Measurements from ENCODE around the gene MPC1. TPM values are rescaled to one million over a fixed set of nuclear protein-coding genes. Genes with fewer than 3 reads are reported as not detected.

MPC1 gene
- 28.7 and 37.0 TPM in 2 replicates for total RNA-seq (2014; rRNA removed; shearing (Covaris generic))

DNA sequence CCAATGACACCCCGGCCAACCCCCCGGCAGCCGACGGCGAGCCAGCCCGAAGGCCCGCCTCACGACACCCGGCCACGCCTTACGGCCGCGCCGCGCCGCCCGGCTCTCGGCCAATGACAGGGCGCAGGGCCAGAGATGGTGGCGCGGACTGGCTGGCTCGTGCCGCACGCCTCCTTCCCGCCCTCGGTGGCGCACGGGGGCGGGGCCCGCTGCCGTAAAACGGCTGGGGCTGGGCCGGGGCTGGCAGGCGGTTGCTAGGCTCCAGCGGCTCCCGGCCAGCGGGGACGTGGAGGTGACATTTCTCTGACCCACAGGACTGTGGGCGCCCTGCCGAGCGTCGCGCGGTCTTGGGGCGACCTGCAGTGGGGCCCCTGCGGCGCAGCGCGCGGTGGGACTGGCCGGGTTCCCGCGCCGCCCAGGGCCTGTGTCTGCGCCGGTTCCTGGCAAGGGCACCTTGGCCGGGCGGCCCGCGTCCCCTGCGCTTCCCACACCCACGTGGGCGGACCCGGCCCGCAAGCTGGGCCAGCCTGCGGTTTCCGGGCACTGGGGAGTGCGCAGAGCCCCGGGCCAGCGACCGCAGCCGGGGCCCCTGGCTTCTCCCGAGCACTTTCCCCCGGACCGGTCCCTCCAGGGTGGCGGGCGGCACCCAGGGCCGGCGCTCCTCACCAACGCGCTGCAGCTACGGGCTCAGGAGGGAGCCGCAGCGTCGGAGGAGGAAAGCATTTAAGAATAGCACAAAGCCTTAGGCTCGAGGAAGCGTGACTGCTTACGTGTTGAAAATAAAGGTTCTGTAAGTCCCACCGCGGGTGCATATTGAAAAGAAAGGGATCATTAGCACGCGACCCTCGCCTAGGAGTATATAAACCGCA lies at the start of gene MPC1:
Gene MPC1, minus strand, starts transcription at position 8 of the 869 bp plus-strand sequence. CDS start 64 bp downstream, outside the sequence.
- DNase-seq (ENCODE audit: low spot score): peak; percentile 94
- in situ Hi-C loops (cut with HindIII; ENCODE audit: low sequenced_read_pairs): no loop called here

DNA sequence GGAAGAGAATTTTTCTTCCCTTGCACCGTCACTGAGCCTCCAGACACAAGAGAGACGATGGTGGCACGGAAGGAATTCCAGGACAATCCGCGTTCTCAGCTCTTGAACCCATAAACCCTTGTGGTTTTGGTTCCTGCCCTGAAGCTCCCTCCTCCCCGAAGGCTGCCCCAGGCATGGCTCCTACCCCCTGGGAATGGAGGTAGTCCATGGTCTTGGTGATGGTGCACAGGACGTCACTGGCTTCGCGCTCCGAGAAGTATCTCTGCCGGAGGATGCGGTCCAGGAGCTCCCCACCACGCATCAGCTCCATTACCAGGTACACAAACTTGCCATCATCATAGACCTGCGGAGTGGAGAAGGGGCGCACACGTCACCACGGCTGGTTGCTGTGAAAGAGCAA lies 47.5 kb upstream of the MPC1 start:
- in situ Hi-C loops (cut with HindIII; ENCODE audit: low sequenced_read_pairs): no loop called here
- DNase-seq (ENCODE audit: low spot score): no peak

DNA sequence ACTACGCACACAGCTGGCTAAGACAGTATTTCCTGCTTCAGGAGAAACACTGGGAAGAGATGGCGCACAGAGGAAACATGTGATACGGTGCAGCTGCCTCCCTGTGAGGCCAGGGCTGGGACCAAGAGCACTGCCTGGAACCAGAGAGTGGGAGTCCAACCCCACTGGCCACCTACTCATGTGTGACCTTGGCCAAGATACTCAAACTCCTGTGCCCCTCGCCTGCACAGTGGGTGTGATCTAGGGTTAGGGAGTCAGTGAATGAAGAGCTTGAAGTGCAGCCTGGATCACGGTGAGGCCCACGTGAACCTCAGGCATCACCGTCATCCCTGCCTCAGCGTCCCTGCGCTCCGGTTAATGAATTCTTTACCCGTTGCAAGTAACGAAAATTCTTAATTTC lies 41.7 kb upstream of the MPC1 start:
- in situ Hi-C loops (cut with HindIII; ENCODE audit: low sequenced_read_pairs): no loop called here
- no peak for DNase-seq (ENCODE audit: low spot score)

DNA sequence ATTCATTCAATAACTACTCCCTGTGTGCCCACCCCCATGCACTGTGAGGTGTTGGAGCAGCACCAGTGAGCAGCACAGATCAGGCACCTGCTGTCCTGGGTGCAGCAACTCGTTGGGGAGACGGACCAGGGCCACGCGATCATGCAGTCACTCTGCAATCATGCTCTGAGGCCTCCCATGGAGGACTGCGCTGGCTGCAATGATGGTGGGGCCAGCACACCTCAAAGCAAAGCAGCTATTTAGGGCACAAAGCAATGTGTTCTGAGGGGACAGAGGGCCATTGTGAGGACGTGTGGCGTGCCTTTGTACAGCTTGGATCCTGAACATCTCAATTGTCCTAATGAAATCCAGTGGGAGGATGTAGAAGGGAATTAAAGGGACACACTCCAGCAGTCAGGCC lies 41.0 kb upstream of the MPC1 start:
- DNase-seq (ENCODE audit: low spot score): no peak
- in situ Hi-C loops (cut with HindIII; ENCODE audit: low sequenced_read_pairs): no loop called here

DNA sequence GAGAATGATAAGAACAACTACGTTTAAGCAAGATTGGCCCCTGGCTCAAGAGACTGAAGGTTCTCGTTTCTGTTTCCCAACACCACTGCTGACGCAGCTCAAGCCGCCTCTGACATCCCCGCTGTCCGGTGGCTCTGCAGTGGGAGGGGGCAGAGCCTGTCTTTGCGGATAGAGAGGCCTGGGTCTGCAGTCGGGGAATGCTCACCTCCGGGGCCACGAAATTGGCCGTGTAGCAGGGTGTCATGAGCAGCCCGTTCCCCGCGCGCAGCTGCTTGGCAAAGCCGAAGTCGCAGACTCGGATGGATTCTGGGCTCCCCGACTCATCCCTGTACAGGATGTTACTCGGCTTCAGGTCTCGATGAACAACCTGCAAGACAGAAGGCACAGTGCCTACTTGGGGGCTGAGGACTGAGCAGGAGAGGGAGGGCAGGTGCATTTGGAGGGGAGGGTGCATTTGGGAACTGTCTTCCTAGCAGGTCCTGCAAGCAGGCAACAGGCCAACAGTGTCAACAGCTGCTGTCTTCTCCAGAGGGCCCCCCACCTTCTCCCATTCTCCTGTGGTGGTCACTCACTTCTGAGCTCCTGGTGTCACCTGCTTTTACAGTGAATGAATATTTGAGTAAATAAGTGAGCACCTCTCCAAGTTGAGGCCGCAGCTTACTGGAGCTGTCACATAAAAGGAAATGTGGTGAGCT lies 40.5 kb upstream of the MPC1 start:
- in situ Hi-C loops (cut with HindIII; ENCODE audit: low sequenced_read_pairs): no loop called here
- no peak for DNase-seq (ENCODE audit: low spot score)

DNA sequence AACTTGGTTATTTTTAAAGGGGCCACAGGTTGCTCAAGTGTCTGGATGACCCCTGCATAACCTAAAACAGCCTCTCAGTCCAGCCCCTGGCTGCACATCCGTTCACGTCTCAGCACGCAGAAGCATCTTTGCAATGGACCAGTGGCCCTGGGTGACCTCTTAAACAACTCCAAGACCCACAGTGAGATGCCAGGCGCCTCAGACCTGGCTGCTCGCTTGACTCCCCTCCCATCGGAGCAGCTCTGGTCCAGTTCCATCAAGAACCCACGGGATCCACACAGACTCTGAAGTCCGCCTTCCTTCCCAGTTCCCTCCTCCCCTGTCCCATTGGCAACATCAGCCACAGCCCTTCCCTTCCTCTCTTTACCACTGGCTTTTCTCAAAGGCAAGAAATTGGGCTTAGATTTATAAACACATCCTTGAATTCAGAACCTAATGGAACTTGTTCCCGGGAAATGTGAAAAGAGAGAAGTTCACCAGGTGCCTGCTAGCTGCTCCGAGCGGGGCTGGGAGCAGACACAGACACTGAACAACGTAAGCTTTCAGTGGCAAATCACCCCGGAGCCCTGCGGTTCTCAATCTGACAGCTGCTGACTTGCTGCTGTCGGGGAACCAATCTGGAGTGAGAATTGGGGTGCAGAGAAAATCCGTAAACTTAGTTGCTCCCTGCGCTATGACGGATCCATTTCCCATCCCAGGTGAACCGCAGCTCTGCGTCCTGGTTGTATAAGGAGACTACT lies 39.6 kb upstream of the MPC1 start:
- no peak for DNase-seq (ENCODE audit: low spot score)
- in situ Hi-C loops (cut with HindIII; ENCODE audit: low sequenced_read_pairs): no loop called here

DNA sequence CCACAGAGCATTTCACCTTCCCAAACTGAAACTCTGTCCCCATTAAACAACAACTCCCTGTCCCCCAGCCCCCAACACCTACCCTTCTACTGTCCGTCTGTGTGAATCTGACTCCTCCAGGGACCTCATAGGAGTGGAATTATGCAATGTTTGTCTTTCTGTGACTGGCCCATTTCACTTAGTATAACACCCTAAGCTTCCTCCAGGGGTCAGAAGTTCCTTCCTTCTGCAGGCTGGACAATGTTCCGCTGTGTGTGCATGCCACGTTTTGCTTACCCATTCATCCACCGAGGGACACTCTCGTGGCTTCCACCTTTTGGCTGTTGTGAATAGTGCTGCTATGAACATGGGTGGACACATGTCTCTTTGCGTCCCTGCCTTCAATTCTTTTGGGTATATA lies 37.6 kb upstream of the MPC1 start:
- DNase-seq (ENCODE audit: low spot score): no peak
- in situ Hi-C loops (cut with HindIII; ENCODE audit: low sequenced_read_pairs): no loop called here

DNA sequence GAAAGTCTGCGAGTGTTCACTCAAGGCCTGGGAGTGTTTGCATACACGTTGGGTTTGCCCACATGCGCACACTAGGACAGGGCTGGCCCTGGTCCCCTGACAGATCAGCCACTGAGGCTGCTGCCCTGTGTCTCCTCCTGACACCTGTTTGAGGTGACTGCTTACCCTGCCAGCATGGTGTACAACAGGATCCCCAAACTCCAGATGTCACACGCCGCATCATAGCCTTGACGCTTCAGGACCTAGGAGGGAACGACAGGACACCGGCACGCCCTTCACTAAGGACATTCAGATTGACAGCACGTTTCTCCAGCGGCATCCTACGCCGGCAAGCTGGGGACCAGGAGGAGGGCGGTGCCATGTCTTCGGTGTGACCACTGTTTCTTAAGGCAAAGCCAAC lies 37.0 kb upstream of the MPC1 start:
- in situ Hi-C loops (cut with HindIII; ENCODE audit: low sequenced_read_pairs): no loop called here

DNA sequence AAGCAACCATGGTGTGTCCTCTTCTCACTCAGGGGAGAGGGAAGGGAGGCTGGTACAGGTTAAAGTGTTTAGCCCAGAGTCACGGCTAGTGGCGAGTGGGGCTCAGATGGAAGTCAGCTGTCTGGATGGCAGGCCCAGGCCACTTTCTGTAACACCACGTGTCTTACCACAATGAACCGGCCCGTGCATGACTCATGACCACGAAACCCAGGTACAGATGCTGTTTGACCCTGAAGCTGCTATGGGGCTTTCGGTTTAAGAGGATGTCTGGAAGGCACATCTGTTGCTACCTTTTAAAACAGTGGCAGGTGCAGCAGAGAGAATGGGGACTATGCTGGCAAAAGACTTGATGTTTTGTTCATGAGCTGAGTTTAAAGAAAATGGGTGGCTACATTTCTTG lies 36.5 kb upstream of the MPC1 start:
- DNase-seq (ENCODE audit: low spot score): no peak
- in situ Hi-C loops (cut with HindIII; ENCODE audit: low sequenced_read_pairs): no loop called here

More for the DNA sequence above, 37.0 kb upstream of the MPC1 start:
- no peak for DNase-seq (ENCODE audit: low spot score)

DNA sequence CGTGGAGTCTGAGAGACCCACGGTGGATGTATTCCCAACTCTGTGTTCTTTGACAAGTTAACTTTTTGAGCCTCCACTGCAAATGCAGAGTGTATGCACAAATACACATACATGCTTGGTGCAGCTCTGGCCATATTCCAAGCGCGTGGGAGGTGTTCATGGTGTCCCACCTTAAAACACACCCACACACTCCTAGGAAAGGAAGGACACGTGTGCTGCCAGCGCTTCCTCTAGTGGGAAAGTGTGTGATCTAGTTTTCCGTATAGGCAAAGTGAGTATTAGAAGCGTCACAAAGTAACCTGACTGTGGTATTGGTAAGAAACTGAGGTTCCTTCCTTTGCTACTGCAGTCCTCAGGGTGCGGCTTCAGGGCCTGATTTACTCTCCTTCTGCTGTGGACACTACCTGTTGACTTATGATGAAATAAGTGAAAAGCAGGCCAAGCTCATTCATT lies 36.0 kb upstream of the MPC1 start:
- no peak for DNase-seq (ENCODE audit: low spot score)
- in situ Hi-C loops (cut with HindIII; ENCODE audit: low sequenced_read_pairs): no loop called here

DNA sequence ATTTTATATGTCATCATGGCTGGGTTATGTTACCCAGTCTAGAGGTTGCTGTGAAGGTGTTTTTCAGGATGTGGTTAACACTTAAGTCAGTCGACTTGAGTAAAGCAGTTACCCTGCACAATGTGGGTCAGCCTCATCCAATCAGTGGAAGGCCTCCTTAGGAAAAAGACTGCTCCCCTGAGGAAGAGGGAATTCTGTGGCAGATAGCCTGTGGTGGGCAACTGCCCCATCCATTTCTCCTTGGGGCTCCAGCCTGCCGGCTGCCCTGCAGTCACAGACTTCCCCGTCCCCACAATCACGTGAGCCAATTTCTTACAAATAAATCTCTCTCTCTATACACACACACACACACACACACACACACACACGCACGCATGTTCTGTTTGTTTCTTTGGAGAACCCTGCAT lies 34.5 kb upstream of the MPC1 start:
- in situ Hi-C loops (cut with HindIII; ENCODE audit: low sequenced_read_pairs): no loop called here
- DNase-seq (ENCODE audit: low spot score): no peak

DNA sequence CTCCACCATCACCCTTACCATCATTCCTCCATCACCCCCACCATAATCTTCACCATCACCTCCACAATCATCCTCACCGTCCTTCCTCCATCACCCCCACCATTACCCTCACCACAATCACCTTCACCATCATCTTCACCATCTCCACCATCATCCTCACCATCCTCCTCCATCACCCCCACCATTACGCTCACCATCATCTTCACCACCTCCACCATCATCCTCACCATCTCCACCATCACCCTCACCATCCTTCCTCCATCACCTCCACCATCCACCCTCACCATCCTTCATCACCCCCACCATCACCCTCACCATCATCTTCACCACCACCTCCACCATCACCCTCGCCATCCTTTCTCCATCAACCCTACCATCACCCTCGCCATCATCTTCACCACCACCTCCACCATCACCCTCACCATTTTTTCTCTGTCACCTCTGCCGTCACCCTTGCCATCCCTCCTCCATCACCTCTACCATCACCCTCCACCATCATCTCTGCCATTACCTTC lies 33.1 kb upstream of the MPC1 start:
- in situ Hi-C loops (cut with HindIII; ENCODE audit: low sequenced_read_pairs): no loop called here
- no peak for DNase-seq (ENCODE audit: low spot score)

DNA sequence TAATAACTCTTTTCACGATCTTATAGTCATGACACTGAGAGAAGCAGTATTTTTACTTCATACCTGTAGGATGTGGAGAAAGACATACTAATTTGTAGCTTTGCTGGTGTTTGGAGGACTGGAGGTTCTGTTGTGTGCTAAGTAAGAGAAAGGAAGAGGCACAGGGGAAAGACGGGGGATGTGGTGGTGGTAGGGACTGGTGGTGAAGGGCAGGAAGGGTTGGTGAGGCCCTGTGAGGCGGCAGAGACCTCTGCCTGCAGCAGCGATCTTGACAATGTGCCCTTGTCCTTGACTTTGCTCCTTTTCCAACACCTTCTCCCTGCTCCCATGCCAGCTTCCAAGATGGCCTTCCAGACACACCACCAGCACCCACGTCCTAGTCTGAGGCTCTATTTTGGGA lies 32.6 kb upstream of the MPC1 start:
- DNase-seq (ENCODE audit: low spot score): no peak
- in situ Hi-C loops (cut with HindIII; ENCODE audit: low sequenced_read_pairs): no loop called here

DNA sequence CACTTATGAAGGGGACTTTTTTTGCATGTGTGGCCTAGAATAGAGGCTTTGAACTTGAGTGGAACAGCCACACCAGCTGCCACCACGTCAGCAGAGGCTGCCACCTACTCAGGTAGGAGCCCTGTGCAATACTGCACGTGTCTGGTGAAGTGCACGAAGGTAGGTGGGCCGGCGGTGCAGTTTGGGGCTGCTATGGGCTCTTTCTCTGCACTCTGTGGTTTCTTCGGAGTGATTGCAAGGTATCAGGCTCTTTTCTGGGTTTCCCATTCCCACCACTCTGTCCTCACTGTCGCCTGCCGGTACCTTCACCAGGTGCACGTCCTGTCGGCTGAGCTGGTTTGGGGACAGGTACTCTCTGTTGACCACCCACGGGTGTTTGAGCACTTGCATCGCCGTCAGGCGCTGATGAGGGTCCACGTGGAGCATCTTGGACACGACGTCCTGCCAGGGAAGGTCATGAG lies 30.8 kb upstream of the MPC1 start:
- no peak for DNase-seq (ENCODE audit: low spot score)
- in situ Hi-C loops (cut with HindIII; ENCODE audit: low sequenced_read_pairs): no loop called here

DNA sequence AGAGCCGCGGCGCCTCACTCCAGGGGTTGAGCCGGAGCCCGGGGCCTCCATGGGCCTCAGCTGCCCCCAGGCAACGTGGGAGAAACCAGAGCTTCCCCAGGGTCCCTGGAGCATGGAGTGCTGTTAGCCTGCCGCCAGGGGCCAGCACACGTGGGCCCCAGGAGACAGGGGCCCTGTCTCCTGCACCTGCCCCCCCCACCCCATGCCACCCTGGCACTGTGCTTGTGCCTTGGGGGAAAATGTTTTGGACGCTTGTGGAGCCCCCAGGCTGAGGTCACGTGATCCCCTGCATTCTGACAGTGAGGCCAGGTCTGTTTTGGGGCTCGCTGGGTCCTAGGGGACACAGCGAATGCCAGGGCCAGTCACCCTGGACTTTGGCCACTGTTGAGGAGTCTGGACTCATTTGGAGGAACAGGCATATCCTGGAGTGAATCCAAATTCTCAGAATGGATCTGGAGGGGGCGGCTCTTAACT lies 30.2 kb upstream of the MPC1 start:
- in situ Hi-C loops (cut with HindIII; ENCODE audit: low sequenced_read_pairs): no loop called here
- DNase-seq (ENCODE audit: low spot score): no peak

DNA sequence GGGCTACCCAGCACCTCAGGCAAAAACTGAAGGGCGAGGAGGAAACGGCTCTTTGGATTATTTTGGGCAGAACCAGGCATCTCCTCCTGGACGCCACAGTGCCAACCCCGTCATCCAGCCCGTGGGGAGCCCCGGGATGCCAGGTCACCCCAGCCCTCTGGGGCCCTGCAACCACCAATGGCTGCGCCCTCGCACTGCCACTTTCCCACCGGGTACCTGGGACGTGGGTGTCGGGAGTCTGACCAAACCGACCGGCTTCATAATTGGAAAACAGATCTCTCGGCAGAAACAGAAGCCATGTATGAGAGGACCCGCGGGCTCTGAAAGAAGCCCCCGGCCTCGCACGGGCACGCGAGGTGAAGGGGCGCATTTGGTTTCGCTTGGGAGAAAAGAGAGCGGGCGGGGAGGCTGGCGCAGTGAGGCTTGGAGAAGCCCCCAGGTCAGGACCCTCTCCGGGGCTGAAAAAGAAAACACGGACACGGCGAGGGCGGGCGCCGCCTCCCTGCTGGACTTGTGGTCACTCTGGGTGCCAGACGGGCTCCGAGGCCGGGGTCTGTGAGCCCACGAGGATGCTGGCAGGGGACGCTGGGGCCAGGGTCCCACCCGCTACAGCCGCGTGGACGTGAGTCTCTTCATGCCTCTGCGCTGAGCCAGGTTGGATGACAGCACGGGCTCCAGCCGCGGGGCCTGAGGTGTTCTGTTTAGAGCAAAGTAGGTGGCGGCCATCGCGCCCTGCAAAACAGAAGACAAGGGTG lies 29.6 kb upstream of the MPC1 start:
- in situ Hi-C loops (cut with HindIII; ENCODE audit: low sequenced_read_pairs): no loop called here
- no peak for DNase-seq (ENCODE audit: low spot score)

DNA sequence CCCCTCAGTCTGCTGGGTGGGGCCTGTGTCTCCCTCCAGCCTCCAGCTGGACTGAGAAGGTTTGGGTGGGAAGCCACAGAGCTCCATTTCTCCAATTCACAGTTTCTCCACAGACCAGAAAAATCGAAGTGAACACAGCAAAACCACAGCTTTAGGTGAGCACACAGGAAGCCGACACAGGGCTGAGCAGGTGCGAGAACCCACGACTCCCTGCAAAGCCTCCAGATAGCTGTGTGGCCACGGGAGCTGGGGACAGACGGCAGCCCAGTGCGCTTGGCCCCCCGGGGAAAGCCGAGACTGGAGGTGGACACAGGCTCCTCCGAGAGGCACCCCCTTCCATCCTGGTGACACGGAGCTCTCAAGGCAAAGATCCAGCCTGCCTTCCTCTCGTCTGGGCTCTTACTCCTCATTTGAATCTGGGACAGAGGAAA lies 29.0 kb upstream of the MPC1 start:
- DNase-seq (ENCODE audit: low spot score): no peak
- in situ Hi-C loops (cut with HindIII; ENCODE audit: low sequenced_read_pairs): no loop called here

DNA sequence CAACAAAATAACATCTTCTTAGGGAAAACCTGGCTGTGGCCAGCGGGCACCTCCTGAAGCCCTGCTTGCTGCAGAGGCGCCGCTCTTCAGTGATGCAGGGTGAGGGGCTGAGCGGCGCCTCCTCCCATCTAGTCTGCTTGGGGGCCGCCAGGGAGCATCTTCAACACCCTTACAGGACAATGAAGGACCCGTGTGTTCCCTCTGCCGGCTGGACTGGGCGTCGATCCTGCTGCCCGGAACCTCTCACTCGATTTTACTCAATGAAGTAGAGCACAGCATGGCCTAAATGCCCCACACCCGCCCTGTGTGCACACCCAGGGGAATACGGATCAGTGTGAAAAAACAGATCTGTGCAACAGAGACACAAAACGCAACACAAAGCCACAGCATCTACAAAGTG lies 28.5 kb upstream of the MPC1 start:
- in situ Hi-C loops (cut with HindIII; ENCODE audit: low sequenced_read_pairs): no loop called here
- no peak for DNase-seq (ENCODE audit: low spot score)

DNA sequence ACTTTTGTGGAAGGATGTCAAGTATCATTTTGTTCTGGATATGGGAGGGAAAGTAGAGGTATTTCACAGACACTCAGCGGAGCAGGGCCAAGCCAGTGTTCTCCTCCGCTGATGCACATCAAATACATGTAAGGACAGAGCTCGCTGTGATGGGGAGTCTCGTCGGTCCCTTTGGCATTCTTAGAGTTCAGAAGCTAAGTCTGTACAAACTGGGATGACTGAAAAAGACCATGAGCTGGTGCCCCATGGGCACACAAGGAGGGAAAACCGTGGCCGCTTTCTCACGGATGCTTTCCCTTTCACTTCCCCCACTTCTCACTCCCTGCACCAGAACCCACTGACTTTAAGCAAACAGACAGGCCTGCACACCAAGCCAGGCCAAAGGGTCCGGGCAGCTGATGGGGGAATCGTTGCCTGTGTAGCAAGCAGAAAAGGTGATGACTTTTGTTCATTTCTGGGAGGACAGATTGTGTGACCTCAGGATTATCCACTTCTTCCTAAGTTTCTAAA lies 27.7 kb upstream of the MPC1 start:
- in situ Hi-C loops (cut with HindIII; ENCODE audit: low sequenced_read_pairs): no loop called here
- no peak for DNase-seq (ENCODE audit: low spot score)
